GM12875 (cell line): ENCODE measurements around the gene PERP.
"Not testable (repeated sequence)": the region's sequence is repeated elsewhere in the genome, so short reads cannot be mapped to it uniquely, and the experiment has no call there.

ENCODE experiments used
- H3K4me3 ChIP-seq: one replicate; pipeline ENCODE4 v1.5.1; 2011; ENCODE audit warnings: low read depth, low read length, control low read depth
- CTCF ChIP-seq: IDR thresholded peaks from 2 replicates; pipeline ENCODE4 v1.5.1; 2011; ENCODE audit warnings: low read depth, mild to moderate bottlenecking, control low read depth, inconsistent platforms, low read length, moderate library complexity, borderline replicate concordance; ENCODE audit not compliant: insufficient read depth

PERP gene

DNA sequence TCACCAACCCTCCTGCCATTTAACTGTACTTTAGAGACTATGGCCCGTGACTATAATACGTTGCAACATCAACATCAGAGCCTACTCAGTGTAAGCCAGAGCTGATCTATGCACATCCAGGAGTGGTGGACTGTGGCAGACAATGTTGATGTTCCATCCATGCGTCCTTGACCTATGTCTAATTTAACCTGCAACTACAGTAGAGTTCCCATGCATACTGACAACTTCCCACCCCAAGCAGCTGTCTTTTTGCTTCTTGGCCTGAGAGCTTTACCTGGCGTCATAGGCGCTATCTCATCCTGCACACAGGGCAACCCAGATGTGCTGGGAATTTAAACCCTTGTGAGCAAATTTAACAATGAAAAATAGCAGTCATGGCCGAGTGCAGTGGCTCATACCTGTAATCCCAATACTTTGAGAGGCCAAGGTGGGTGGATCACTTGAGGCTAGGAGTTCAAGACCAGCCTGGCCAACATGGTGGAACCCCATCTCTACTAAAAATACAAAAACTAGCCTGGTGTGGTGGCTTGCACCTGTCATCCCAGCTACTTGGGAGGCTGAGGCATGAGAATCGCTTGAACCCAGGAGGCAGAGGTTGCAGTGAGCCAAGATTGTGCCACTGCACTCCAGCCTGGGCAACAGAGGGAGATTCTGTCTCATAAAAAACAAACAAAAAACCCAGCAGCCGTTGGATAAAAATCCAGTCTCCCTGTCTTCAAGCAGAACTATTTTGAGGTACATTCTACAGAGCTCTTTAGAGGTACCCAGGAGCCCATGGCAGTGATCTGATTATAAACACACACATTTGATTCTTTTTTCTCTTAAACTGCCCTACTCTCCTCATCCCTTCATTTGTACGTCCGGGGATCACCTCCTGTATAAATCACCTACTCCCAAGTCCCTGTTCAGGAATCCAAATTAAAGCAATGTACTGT, 22.0 kb downstream of the PERP start:
- TF ChIP-seq CTCF = no peak
- no peak overlapping the region for H3K4me3 ChIP-seq

- no peak for TF ChIP-seq CTCF
- H3K4me3 ChIP-seq = no peak overlapping the region
Measured at GRCh38 chr6:138082232-138082631, 25.0 kb downstream of the PERP start.

DNA sequence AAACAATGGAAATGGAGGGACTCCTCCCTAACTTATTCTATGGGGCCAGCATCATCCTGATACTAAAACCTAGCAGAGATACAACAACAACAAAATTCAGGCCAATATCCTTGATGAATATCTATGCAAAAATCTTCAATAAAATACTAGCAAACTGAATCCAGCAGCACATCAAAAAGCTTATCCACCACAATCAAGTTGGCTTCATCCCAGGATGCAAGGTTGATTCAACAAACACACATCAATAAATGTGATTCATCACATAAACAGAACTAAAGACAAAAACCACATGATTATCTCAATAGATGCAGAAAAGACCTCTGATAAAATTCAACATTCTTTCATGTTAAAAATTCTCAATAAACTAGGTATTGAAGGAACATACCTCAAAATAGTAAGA, 27.7 kb downstream of the PERP start:
- not testable (repeated sequence) for H3K4me3 ChIP-seq

DNA sequence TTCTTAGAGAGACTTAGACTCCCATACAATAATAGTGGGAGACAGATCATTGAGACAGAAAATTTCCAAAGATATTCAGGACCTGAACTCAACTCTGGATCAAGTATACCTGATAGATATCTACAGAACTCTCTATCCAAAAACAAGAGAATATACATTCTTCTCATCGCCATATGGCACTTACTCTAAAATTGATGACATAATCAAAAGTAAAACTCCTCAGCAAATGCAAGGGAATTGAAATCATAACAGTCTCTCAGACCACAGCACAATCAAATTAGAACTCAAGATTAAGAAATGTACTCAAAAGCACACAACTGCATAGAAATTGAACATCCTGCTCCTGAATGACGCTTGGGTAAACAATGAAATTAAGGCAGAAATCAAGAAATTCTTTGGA, 28.7 kb downstream of the PERP start:
- no peak overlapping the region for H3K4me3 ChIP-seq
- no peak for TF ChIP-seq CTCF

- H3K4me3 ChIP-seq = no peak overlapping the region
Measured at GRCh38 chr6:138073264-138073663, 34.0 kb downstream of the PERP start.

GRCh38 chr6:138063726-138064125, 43.5 kb downstream of the PERP start:
- TF ChIP-seq CTCF = no peak
- H3K4me3 ChIP-seq = no peak overlapping the region

More at GRCh38 chr6:138073264-138073663, 34.0 kb downstream of the PERP start:
- no peak for TF ChIP-seq CTCF

DNA sequence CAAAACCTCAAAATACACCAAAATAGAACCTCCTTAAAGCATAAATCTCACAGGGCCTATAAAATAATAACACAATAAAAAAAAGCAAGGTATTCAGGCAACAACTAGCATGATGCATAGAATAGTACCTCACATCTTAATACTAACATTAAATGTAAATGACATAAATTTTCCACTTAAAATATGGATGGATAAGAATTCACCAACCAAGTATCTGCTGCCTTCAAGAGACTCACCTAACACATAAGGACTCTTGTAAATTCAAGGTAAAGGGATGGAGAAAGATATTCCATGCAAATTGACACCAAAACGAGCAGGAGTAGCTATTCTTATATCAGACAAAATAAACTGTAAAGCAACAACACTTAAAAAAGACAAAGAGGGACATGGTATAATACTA, 52.2 kb downstream of the PERP start:
- TF ChIP-seq CTCF = no peak
- no peak overlapping the region for H3K4me3 ChIP-seq

- TF ChIP-seq CTCF = no peak
Measured at GRCh38 chr6:138052783-138053182, 54.4 kb downstream of the PERP start.

More at GRCh38 chr6:138052783-138053182, 54.4 kb downstream of the PERP start:
- no peak overlapping the region for H3K4me3 ChIP-seq
